Suprapubic skin (tissue), 4 donors: ENCODE measurements around the gene TRAPPC2B. TPM values are rescaled to one million over a fixed set of nuclear protein-coding genes. Genes with fewer than 3 reads are reported as not detected.

Source experiments
- DNase-seq, 2 donors: peaks; one replicate each; pipeline ENCODE4 v3.0.0-alpha.2; 2019; ENCODE audit warnings: low spot score in 2 of 2
- H3K27ac ChIP-seq: fragments of 200-600 bp; sonication (generic); one replicate; pipeline ENCODE4 v1.5.1; 2019
- H3K27me3 ChIP-seq: fragments of 200-600 bp; sonication (generic); one replicate; pipeline ENCODE4 v1.5.1; 2019
- H3K36me3 ChIP-seq: fragments of 200-600 bp; sonication (generic); one replicate; pipeline ENCODE4 v1.5.1; 2019
- H3K4me1 ChIP-seq: fragments of 200-600 bp; sonication (generic); one replicate; pipeline ENCODE4 v1.5.1; 2019
- H3K4me3 ChIP-seq: fragments of 200-600 bp; sonication (generic); one replicate; pipeline ENCODE4 v1.5.1; 2019; ENCODE audit warnings: mild to moderate bottlenecking
- H3K9me3 ChIP-seq: fragments of 200-600 bp; sonication (generic); one replicate; pipeline ENCODE4 v1.5.1; 2019
- EP300 ChIP-seq: sonication (generic); formaldehyde crosslinking; IDR thresholded peaks from one replicate; pipeline ENCODE4 v1.6.1; 2017; ENCODE audit warnings: antibody characterized with exemption
- POLR2A ChIP-seq, 2 donors: fragments of 450-650 bp; IDR thresholded peaks; one replicate each; pipeline ENCODE4 v1.6.1; 2017; ENCODE audit warnings: antibody characterized with exemption in 2 of 2, mild to moderate bottlenecking in 2 of 2, moderate library complexity in 2 of 2
- POLR2AphosphoS5 ChIP-seq, 3 donors: sonication (generic); formaldehyde crosslinking; IDR thresholded peaks; one replicate each; pipeline ENCODE4 v1.6.1; 2017; ENCODE audit warnings: antibody characterized with exemption in 3 of 3
- WGBS: methylation state at CpG from one replicate; pipeline ENCODE4 v1.1.5; 2018; 5-methylcytosine and 5-hydroxymethylcytosine counted together
- total RNA-seq, 4 donors: library from RNA; depleted of rRNA; stranded (reverse); fragments of >200 nt; gene quantifications; one replicate each; pipeline ENCODE4 v1.1.0, GENCODE V29; 2016
- TF ChIP-seq, protein P1 (sequence below), 2 donors: fragments of 200-600 bp in 1 of 2; fragments of 450-650 bp in 1 of 2; sonication (generic) in 1 of 2; IDR thresholded peaks; one replicate each; pipeline ENCODE4 v1.5.1; 2016 to 2019; ENCODE audit warnings: antibody characterized with exemption in 2 of 2, mild to moderate bottlenecking in 1 of 2, moderate library complexity in 1 of 2

TRAPPC2B gene
- total RNA-seq, 4 donors from 2014 or later: 16.5 to 20.7 (median 19.9) TPM

DNA sequence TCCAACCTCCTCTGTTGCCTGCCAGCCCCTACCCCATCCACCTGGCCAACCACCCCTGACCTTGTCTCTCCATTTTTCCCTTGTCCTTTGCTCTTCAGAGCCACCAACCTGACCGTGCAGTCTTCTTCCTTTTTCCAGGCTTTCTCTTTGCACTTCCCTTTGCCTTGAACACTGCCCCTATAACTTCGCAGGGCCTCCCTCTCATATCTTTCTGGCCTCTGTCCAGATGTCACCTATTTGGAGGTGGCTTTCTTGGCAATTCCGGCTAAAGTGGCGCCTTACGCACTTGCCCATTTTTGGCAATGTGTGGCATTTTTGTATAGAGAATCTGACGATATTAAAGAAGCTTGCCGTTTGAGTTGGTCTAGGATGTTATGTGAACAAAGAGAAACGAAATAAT is 42.2 kb upstream of the TRAPPC2B start:
- TF ChIP-seq, protein P1, sequence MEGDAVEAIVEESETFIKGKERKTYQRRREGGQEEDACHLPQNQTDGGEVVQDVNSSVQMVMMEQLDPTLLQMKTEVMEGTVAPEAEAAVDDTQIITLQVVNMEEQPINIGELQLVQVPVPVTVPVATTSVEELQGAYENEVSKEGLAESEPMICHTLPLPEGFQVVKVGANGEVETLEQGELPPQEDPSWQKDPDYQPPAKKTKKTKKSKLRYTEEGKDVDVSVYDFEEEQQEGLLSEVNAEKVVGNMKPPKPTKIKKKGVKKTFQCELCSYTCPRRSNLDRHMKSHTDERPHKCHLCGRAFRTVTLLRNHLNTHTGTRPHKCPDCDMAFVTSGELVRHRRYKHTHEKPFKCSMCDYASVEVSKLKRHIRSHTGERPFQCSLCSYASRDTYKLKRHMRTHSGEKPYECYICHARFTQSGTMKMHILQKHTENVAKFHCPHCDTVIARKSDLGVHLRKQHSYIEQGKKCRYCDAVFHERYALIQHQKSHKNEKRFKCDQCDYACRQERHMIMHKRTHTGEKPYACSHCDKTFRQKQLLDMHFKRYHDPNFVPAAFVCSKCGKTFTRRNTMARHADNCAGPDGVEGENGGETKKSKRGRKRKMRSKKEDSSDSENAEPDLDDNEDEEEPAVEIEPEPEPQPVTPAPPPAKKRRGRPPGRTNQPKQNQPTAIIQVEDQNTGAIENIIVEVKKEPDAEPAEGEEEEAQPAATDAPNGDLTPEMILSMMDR (IDR thresholded peaks at IDR 0.05): no peak
- TF ChIP-seq EP300 (no peak), POLR2A (IDR thresholded peaks at IDR 0.05) (no peak), POLR2AphosphoS5 (IDR thresholded peaks at IDR 0.05) (no peak)
- peaks cover 9% of the 10 kb centered on the region for H3K27me3 ChIP-seq
- WGBS: 37% methylated on average over 8 of the region's 8 CpGs
- DNase-seq: no peak
- H3K36me3 ChIP-seq: peaks cover 31% of the 10 kb centered on the region
- peak overlapping the region; percentile 68 for H3K4me3 ChIP-seq
- no peaks in the 10 kb centered on the region for H3K9me3 ChIP-seq
- H3K4me1 ChIP-seq: peaks cover 26% of the 10 kb centered on the region
- no peak overlapping the region for H3K27ac ChIP-seq

DNA sequence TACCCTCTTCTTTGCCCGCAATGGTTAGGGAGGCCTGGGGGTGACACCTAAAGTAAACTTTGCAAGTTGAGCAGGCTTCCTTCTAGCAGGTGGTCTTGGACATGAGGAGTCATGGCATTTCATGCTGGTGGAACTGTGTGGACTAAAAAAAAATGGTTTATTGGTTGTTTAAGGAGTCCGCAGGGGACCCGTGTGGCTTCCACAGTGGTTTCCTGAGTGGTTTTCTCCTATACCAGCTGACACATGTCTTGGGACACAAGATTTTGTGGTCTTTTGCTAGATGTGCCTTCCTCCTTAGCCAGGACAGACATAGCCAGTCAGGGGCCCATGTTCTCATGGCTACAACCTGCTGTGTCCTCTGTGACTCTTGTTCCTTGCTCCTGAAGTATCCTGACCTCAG is 41.6 kb upstream of the TRAPPC2B start:
- Histone ChIP-seq H3K9me3 (no peaks in the 10 kb centered on the region), H3K4me1 (peaks cover 26% of the 10 kb centered on the region), H3K4me3 (peak overlapping the region; percentile 68), H3K27me3 (peaks cover 9% of the 10 kb centered on the region), H3K27ac (no peak overlapping the region), H3K36me3 (peaks cover 37% of the 10 kb centered on the region)
- DNase-seq: no peak
- TF ChIP-seq POLR2AphosphoS5 (IDR thresholded peaks at IDR 0.05) (no peak), POLR2A (IDR thresholded peaks at IDR 0.05) (no peak), EP300 (no peak)
- TF ChIP-seq, protein P1 (IDR thresholded peaks at IDR 0.05): no peak
- WGBS: 51% methylated on average over 3 of the region's 3 CpGs

DNA sequence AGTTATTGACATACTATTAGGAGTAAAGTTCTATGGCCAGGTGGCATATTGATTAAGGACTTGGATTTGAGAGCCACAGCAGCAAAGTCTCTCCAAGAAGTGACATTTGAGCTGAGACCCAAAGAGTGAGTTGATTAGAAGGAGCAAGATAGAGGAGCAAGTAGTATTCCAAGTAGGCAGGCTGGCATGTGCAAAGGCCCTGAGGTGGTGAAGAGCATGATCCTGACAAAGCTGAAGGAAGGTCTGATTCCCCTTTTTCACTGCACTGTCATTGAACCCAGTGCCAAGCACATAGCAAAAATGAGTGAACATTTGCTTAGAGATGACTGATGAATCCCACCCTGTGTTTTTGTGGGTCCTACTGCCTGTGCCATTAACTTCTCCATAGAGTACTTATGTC is 38.4 kb upstream of the TRAPPC2B start:
- DNase-seq: no peak
- no peak overlapping the region for H3K4me3 ChIP-seq
- no peak overlapping the region for H3K27ac ChIP-seq
- H3K4me1 ChIP-seq: peaks cover 22% of the 10 kb centered on the region
- H3K36me3 ChIP-seq: peaks cover 67% of the 10 kb centered on the region
- TF ChIP-seq POLR2AphosphoS5 (IDR thresholded peaks at IDR 0.05) (no peak), EP300 (no peak), POLR2A (IDR thresholded peaks at IDR 0.05) (no peak)
- TF ChIP-seq, protein P1 (IDR thresholded peaks at IDR 0.05): no peak
- H3K9me3 ChIP-seq: peaks cover 4% of the 10 kb centered on the region
- H3K27me3 ChIP-seq: no peaks in the 10 kb centered on the region

- no peaks in the 10 kb centered on the region for H3K27me3 ChIP-seq
- no peaks in the 10 kb centered on the region for H3K4me1 ChIP-seq
- TF ChIP-seq EP300: no peak
- TF ChIP-seq, protein P1 (IDR thresholded peaks at IDR 0.05): no peak
- no peak for TF ChIP-seq POLR2A (IDR thresholded peaks at IDR 0.05)
- TF ChIP-seq POLR2AphosphoS5 (IDR thresholded peaks at IDR 0.05): no peak
- no peak for DNase-seq
- no peak overlapping the region for H3K4me3 ChIP-seq
- H3K27ac ChIP-seq: no peak overlapping the region
- H3K9me3 ChIP-seq: peaks cover 4% of the 10 kb centered on the region
- H3K36me3 ChIP-seq: peaks cover 76% of the 10 kb centered on the region
- WGBS: 93% methylated on average over 8 of the region's 8 CpGs
Observed at GRCh38 chr19:57327993-57328392, 35.4 kb upstream of the TRAPPC2B start.

DNA sequence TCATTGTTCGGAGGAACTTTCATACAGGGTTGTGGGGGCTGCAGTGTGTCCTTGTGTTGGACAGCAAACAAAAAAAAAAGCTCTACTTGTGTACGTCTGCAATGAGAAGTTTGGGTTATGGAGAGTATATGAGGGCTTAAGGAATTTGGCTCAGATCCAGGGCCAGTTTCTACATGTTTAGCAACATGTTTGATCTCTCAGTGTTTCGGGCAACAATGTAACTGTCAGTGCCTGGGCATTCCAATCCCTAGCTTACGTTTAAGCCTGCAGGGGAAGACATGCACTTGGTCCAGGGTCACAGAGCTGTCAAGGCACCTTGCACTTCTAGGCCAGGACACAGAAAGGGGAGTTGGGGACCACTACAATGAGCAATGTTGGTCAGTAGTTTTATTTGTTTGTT is 29.2 kb upstream of the TRAPPC2B start:
- 48% methylated on average over 4 of the region's 4 CpGs for WGBS
- no peak for DNase-seq
- Histone ChIP-seq H3K27me3 (no peaks in the 10 kb centered on the region), H3K36me3 (peaks cover 15% of the 10 kb centered on the region), H3K9me3 (no peaks in the 10 kb centered on the region), H3K27ac (no peak overlapping the region), H3K4me1 (peaks cover 4% of the 10 kb centered on the region), H3K4me3 (no peak overlapping the region)
- no peak for TF ChIP-seq POLR2AphosphoS5 (IDR thresholded peaks at IDR 0.05)
- no peak for TF ChIP-seq EP300
- no peak for TF ChIP-seq POLR2A (IDR thresholded peaks at IDR 0.05)
- TF ChIP-seq, protein P1 (IDR thresholded peaks at IDR 0.05): no peak
